GM18858 (cell line): ENCODE measurements around the gene RPLP2.

ENCODE experiments used
- ATAC-seq: cut with Tn5 transposase; IDR thresholded peaks from one replicate; pipeline ENCODE4 v1.9.1; 2021; ENCODE audit not compliant: unreplicated experiment

RPLP2 gene

DNA sequence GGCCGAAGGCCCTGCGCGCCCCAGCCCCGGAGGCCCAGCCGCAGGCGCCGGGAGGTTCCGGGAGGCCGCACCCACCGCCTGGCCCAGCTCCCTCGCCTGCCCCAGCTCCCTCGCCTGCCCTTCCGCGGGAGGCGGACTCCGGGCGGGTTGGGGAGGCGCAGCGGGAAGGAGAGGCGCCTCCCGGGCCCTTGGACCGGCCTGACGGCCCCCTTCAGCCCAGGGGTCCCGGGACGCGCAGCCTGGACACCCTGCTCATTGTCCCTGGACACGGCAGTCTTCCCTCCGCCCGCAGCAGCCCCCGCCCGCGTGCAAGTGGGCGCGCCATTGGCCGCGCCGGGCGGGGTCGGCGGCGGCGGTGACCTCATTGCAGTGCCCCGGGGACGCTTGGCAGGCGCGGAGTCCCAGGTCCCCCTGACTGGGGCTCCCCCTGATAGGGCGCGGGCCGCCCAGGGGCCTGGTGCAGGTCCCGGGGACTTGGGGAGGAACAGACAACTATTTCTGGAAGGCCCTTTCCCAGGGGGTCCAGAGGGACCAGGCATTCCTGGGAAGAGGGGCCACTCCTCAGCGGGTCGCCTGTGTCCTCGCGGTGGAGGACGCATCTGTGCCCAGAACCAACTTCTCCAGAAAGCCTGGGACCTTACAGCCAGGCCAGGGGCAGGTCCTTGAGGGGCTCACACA is 23.5 kb downstream of the RPLP2 start:
- no peak for ATAC-seq

DNA sequence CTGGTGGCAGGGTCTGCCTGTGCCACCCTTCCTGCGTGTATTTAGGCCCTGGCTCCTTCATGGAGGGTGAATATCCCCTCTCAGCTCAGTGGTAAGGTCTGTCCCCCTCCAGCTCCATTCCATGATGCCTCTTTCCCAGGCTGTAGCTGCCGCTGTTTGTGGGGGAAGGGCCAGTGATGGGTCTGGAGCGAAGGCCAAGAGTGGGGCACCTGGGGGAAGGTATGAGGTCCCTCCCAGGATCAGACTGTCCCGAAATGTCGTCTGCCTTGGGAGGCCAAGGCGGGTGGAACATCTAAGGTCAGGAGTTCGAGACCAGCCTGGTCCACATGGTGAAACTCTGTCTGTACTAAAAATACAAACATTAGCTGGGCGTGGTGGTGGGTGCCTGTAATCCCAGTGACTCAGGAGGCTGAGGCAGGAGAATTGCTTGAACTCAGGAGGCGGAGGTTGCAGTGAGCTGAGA is 24.1 kb downstream of the RPLP2 start:
- ATAC-seq, result no peak

DNA sequence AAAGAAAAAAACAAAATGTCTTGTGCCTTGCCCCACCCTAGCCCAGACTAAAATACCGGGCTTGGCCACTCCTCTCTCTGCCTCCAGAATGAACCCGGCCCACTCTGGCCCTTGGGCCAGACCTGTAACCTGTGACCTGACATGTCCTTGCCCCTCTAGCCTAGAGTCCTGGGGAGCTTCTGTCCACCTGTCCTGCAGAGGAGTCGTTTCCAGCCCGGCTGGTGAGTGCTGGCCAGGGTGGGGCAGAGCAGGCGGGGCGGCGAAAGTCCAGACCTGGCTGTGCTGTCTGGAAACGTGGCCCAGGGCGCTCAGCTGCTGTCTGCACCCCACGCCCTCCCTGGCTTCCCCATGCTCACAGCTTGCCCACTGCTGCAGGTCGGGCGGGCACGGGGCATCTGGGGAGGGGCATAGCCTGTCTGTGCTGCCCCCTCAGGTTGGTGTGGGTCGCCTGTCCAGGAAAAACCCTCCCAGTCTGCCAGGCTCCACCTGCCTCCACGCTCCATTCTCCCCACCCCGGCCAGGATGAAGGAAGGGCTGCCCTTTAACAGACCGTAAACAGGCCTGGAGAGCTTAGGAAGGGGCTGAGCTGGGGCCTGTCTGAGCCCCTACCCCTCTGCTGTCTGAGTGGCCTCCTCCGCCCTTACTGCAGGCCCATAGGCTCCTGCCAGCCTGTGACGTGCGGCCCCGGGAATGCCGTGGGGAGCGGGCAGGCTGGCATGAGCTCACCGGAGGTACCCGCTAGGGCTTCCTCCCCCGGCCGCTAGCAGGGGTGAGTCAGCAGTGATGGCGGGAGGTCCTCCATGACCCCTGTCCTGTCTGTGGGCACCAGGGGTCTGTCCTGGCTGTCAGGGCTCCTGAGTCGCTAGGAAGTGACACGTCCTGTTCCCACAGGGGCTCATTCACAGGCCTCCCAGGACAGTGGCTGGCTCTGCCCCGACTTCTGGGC is 24.9 kb downstream of the RPLP2 start:
- no peak for ATAC-seq

DNA sequence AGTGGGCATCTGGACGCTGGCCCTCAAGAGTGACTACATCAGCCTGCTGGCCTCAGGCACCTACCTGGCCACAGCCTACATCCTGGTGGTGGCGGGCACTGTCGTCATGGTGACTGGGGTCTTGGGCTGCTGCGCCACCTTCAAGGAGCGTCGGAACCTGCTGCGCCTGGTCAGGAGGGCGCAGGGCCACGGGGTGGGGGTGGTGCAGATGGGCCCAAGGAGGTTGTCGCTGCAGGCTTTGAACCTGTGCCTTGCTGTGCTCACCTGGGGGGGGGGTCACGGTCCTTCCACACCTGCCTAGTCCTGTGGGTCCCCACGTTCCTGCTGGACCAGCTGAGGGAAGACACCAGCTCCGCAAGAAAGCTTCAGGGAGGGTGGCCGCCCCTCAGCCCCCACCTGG is 26.5 kb downstream of the RPLP2 start:
- no peak for ATAC-seq

DNA sequence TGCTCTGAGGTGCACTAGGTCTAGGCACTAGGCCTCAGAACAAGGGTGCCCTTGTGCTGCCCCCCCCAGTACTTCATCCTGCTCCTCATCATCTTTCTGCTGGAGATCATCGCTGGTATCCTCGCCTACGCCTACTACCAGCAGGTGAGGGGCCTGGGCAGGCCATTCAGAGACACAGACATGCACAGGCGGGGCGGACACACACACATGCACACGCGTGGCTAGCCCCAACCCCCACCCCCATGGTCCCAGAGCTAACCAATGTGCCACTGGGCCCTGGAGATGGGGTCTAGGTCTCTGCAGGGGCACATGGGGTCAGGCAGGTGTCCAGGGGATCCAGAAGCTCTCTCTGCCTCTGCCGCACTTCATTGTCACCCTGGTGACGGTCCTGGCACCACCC is 26.9 kb downstream of the RPLP2 start:
- no peak for ATAC-seq

DNA sequence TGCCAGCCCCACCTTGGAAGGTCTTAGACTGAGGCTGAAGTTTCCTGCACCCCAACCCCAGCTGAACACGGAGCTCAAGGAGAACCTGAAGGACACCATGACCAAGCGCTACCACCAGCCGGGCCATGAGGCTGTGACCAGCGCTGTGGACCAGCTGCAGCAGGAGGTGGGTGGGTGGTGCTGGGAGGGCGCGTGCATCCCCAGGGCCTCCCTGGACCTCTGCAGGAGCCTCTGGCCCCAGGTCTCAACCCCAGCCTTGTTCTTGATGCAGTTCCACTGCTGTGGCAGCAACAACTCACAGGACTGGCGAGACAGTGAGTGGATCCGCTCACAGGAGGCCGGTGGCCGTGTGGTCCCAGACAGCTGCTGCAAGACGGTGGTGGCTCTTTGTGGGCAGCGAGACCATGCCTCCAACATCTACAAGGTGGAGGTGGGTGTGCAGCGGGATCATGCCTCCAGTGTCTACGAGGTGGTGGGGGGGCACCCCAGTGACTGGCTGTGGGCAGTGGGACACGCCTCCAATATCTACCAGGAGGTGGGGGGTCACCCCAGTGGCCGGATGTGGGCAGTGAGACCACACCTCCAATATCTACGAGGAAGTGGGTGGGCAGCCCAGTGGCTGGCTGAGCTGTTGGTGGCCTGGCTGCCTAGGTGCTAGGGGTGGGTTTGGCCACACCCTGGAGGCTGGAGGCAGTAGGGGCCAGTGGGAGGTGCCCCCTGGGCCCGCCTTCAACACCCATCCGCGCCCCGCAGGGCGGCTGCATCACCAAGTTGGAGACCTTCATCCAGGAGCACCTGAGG is 27.6 kb downstream of the RPLP2 start:
- ATAC-seq, result no peak

DNA sequence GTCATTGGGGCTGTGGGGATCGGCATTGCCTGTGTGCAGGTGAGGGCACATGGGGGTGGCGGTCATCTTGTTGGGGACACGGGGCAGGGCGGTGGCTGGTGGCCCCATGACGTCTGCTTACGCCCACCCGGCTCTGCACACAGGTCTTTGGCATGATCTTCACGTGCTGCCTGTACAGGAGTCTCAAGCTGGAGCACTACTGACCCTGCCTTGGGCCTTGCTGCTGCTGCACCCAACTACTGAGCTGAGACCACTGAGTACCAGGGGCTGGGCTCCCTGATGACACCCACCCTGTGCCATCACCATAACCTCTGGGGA is 28.2 kb downstream of the RPLP2 start:
- ATAC-seq, result no peak

DNA sequence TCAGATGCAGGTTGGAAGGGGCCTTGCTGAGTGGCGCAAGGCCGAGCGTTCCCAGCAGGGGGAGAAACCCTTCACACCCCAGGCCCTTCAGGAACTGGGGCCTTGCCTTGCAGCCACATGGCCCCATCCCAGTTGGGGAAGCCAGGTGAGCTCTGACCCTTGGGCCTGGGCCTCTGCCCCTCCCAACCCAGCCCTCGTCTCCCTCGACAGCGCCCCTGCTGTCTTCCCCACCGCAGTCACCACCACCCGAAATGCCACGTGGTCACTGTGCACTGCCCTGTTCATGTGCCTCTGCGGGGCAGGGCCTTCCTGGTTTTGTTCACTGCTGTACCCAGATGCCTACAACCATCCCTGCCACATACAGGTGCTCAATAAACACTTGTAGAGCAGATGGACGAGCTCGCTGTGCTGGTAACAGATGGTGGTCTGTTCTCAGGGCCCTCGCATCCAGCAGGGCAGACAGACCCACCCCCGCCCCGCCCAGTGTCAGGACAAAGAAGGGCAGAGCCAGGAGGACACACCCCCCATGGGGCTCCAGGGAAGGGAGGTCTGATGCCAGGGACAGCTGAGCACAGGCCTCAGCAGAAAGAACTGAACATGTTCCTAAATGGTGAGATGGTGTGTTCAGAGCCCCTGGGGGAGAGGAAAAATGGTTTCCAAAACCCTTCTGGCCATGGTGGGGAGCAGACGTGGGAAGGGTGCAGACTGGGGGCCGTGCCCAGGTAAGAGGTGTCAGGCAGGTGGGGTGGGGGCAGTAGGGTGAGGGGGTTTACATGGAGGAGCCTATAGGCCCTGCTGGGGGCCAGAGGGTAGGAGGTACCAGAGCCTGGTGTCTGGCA is 28.9 kb downstream of the RPLP2 start:
- no peak for ATAC-seq

DNA sequence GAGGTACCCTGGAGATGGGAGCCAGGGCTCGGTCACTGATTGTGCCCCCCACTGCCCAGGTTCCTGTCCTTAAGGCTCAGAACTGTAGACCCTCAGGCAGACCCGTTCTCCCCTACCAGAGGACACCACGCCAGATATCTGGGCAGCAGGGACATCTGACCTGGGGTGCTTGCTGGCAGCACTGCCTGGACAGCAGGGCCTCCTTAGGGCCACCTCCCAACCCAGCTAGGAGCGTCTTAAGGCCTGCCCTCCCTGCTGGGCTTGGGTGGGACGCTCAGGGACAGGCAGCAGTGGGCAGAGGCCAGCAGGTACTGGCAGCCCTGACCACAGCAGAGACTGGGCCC is 29.5 kb downstream of the RPLP2 start:
- ATAC-seq, result no peak

DNA sequence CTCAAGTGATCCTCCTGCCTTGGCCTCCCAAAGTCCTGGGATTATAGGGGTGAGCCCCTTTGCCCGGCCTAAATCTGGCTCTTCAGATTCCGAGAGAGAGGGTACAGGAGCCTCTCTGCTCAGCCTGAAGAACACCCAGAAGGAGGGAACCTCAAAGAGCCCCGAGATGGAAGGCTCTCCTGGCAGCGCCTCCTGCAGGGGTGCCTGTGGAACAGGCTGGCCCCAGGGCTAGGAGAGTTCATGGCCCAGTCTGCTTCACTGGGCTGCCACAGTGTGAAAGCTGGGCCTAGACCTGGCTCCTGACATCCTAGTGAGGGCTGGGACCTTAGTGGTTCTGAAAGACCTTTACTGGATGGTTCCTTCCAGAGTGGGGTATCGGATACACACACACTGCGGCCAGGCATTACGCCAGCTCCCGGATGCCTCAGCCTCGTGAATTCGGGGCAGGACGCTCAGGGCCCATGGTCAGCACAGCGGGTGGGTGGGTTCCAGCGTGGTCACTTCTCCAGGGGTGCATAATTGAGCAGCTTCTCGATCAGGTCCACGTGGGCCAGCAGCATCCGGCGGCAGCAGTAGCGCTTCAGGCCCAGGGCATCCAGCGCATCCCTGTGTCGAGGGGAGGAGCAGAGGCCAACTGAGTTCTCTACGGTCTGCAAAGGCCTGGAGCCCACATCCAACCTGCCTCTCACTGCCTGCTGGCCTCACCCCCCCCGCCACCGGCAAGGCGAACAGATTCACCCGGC is 30.3 kb downstream of the RPLP2 start:
- ATAC-seq, result no peak

DNA sequence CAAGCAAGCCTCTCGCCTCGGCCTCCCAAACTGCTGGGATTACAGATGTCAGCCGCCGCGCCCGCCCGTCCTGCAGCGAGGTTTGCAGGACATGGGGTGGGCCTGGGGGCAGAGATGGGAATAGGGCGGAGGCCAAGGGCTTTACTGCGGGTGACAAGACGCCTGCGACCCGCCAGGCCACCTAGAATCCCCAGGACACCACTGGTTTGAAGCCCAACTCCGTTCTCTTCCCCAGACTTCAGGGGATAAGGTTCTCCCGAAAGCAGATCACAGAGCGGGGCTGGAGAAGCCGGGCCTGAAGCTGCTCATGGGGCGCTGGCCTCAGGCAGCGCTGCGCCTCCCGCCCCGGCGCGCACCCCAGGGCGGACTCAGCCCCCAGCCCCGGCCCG is 32.2 kb downstream of the RPLP2 start:
- ATAC-seq, result no peak

DNA sequence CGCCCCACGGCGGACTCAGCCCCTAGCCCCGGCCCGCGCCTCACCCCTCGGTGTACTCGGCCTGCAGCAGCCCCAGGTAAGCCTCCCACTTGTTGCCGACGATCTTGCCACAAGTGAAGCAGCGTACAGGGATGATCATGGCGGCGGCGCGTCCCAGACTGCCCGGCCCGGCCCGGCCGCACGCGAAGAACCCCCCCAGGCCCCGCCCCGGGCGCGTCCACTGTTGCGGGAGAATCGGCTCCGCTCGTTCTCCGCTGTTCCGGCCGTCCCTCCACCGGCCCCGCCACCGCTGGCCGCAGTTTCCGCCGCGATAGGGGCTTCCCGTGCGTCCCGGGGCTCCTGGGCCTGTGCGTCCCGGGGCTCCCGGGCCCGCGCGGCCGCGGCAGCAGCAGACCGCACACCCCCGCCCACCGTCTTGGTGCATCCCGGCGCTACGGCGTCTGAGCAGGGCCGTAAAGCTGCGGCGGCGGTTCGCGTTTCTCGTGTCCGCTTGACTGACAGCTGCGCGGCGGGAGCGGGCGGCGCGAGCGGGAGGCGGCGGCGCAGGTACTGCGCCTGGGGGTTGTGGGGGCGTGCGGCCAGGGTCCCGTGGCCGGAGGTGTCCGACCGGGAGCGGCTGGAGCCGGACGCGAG is 32.7 kb downstream of the RPLP2 start, which contains the start of the genes POLR2L and TSPAN4:
POLR2L (minus strand) TSS at position 160 of the 633 bp plus-strand sequence; CDS start at position 139, 21 bp downstream.
TSPAN4 (plus strand) TSS at position 483 of the 633 bp plus-strand sequence. CDS start 7,453 bp downstream, outside the sequence.
- peak; percentile 44 for ATAC-seq

DNA sequence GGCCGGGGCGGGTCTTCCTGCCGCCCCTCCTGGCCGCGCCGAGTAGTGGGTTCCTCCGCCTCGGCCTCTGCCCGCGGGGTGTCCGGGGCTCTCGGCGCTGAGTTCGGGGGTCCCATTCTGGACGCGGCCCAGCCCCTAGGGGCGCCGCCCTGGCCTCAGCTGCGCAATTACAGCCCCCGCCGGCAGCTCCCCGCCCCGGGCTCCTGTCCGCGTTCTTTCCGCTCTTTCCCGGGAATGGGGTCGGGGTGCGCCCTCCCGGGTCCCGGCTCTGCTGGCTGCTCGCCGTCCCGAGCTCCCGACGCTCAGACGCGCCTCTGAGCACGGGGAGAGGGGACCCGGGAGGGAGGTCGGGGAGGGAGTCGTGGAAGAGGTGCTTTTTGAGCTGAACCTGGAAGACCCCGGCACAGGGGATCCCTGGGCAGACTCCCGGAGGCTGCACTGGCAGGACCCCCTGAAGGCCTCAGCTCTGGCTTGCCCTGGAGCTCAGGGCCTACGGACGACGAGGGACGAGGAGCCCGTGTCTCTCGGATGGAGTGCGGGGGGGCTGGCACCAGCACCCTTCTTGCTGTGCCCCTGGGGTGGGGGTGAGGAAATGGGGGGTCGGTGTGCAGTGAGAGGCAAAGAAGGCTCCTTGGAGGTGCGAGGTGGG is 33.4 kb downstream of the RPLP2 start:
- ATAC-seq, result no peak

DNA sequence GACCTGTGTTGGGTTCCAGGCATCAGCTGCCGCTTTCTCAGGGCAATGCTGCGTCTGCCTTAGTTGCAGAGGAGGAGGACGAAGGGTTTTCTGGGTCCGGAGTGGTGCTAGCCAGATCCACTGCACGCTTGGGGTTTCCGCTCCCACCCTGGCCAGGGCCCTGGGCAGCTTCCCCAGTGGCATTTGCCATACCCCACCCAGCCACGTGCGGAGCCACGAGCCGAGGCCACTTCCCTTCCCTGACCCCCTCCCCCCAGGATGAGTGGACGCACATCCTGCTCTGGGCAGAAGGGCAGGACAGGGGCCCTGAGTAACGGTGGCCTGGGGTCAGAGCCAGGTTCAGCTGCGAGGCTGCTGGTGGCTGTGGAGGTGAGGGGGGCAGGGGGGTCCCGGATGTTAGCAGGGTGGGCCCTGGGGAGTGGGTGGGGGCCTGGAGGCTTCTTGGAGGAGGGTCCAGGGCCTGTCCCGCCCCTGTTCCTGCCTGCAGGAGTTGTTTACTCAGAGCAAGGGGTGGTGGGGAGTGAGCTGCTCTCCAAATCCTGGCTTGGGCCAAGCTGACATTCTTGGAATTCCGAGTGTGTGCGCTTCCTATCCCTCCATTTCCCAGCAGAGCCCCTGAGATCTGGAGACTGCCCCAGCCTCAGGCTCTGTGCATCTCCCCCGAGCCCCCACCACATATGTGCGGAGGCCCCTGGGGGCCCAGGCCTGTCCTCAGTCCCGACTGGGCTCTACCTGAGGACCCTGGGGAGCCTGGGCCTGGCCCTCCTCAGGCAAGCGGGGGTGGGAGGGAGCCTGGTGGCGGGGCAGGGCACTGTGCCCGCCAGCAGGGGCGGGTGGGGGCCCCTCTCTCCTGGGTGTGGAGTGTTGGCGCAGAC is 34.3 kb downstream of the RPLP2 start:
- ATAC-seq, result no peak

DNA sequence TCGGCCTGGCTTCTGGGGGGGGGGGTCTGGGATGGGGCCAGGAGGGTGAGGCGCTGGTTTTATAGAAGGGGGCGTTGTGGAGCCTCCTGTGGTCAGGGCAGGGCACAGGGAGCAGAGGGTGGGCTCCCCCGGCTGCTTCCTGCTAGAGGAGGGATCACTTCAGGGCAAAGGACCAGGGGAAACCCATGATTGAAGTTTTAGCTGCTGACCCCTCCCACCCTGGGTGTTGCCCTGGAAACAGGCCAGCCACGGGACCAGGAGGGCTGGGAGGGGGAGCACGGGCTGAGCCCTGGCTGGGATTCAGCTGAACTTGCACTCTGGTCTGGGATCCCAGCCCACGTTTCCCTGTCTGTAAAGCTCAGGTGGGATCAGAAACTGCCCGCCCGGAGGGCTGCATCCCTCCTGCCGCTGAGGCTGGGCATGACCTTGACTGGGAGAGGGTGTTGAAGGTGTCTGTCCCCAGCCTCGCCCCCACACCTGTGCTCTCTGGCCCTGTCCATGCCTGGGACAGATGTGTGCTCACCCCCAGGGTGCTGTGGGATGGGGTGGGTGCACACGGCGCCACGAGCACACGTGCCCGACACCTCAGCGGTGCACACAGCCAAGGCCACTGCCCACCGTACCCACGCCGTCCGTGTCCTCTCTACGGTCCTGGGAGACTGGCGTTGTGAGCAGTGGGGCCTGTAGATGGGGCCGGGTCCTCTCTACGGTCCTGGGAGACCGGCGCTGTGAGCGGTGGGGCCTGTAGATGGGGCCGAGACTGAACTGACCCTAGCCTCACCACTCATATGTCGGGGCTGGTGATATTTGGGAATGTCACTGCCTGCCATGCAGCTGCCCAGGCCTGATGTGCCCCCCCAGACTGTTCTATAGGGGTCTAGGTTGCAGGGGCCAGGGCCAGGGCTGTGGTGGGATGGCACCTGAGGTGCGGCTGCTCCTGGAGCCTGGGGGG is 35.2 kb downstream of the RPLP2 start:
- no peak for ATAC-seq

DNA sequence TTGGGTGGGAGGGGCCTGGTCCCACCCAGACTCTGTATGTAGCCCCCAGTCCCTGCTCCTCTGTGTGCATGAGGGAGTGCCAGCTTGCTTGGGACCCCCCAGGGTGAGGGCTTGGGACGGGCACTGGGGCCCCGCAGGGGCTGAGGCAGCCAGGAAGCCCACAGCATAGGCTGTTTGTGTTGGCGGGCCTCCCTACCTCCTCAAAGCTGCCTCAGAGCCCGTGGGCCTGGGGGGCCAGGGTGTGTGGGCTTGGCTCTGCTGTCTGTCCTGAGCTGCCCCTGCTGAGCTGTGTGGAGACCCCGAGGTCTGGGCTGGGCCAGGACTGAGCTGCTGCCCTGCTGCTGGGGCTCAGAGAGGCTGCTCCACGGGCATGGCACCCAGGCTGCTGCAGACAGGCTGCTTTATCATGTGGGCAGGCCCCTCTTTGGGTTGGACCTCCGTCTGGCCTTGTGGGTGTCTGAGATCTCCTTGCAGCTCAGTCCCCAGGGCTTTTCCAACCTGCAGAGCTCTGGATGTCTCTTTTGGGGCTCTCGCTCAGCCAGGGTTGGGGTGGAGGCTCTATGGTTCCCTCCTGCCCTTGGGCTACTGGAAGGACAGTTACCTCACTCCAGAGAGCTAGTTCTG is 36.2 kb downstream of the RPLP2 start:
- ATAC-seq, result no peak
